ENCODE measurements around the gene KLHL14. TPM values are rescaled to one million over a fixed set of nuclear protein-coding genes. Genes with fewer than 3 reads are reported as not detected.

KLHL14 gene
- total RNA-seq, 1 experiment from 2014 or later, result not detected

- ChIA-PET CTCF (interaction anchor here (0.8 kb wide), 1 partner anchor 18 kb away, joined by 3 read pairs; no protein-coding TSS in a partner anchor), POLR2A (no interaction called here), RAD21 (ENCODE audit: low non-redundant PET in 1 of 2, low total read pairs in 2 of 2, uncharacterized antibody in 2 of 2, unreplicated experiment in 2 of 2) (no interaction called here)
- peaks cover 7% of the 10 kb centered on the region; the same call in 1 of the 2 replicates for H3K27me3 ChIP-seq (ENCODE audit: insufficient read depth, low read length)
- intact Hi-C loops (cut with micrococcal nuclease), result no loop called here
- H4K20me1 ChIP-seq (ENCODE audit: insufficient read depth), result no peaks in the 10 kb centered on the region; the same call in 1 of the 2 replicates
- no peak for DNase-seq (ENCODE audit: low read depth, low spot score)
- no peaks in the 10 kb centered on the region for H3K36me3 ChIP-seq (ENCODE audit: control insufficient read depth in 1 of 2, insufficient read depth in 2 of 2, low read length in 2 of 2)
- BruUV-seq (replicated peaks), result no TSS peak
- H3K4me1 ChIP-seq (ENCODE audit: control insufficient read depth in 1 of 2, insufficient read depth in 2 of 2, low read length in 2 of 2), result no peaks in the 10 kb centered on the region
- H3K27ac ChIP-seq (ENCODE audit: low read depth, low read length), result no peak overlapping the region
- TF ChIP-seq TCF7L2 (IDR thresholded peaks at IDR 0.05; ENCODE audit: borderline replicate concordance, extremely low read depth, insufficient read depth, insufficient read length) (no peak), RAD21 (IDR thresholded peaks at IDR 0.05; ENCODE audit: low read depth) (no peak), ATF3 (IDR thresholded peaks at IDR 0.05) (no peak), EZH2phosphoT487 (IDR thresholded peaks at IDR 0.05; ENCODE audit: borderline replicate concordance) (no peak), POLR2A (IDR thresholded peaks at IDR 0.05; ENCODE audit: borderline replicate concordance, extremely low read depth, insufficient read depth, insufficient read length) (no peak), YY1 (IDR thresholded peaks at IDR 0.05; ENCODE audit: extremely low read depth, insufficient replicate concordance, low read depth, low read length) (no peak), POLR2AphosphoS5 (IDR thresholded peaks at IDR 0.05; ENCODE audit: low read depth, low read length) (no peak), CBX3 (IDR thresholded peaks at IDR 0.05; ENCODE audit: low read depth) (no peak), ELF1 (IDR thresholded peaks at IDR 0.05; ENCODE audit: borderline replicate concordance, low read depth) (no peak), REST (IDR thresholded peaks at IDR 0.05; ENCODE audit: low read depth) (no peak), ZNF274 (IDR thresholded peaks at IDR 0.05; ENCODE audit: low read depth, low read length) (no peak), SRF (IDR thresholded peaks at IDR 0.05; ENCODE audit: low read depth) (no peak)
- ATAC-seq, result no peak
- no peaks in the 10 kb centered on the region for H3K79me2 ChIP-seq (ENCODE audit: insufficient read depth, low read length)
- no peak overlapping the region for H3K9ac ChIP-seq (ENCODE audit: low read length)
- H2AFZ ChIP-seq (ENCODE audit: low read depth, low read length, poor library complexity, severe bottlenecking), result no peak overlapping the region
- no peaks in the 10 kb centered on the region for H3K9me2 ChIP-seq (ENCODE audit: insufficient read depth)
- no peak overlapping the region for H3K4me2 ChIP-seq (ENCODE audit: low read length)
- no peaks in the 10 kb centered on the region for H3K9me3 ChIP-seq (ENCODE audit: control insufficient read depth in 1 of 2, insufficient read depth in 1 of 2, low read depth in 1 of 2, low read length in 2 of 2)
- no peak overlapping the region for H3K4me3 ChIP-seq (replicated peaks in 1 of 2; ENCODE audit: low read depth in 1 of 2, low read length in 2 of 2)
Measured at GRCh38 chr18:32696376-32696775, 76.4 kb downstream of the KLHL14 start.
